Progenitor cell of endocrine pancreas (in vitro differentiated cells): ENCODE measurements around the gene URB1. TPM values are rescaled to one million over a fixed set of nuclear protein-coding genes. Genes with fewer than 3 reads are reported as not detected.

Source experiments
- DNase-seq: peaks from one replicate; pipeline ENCODE4 v3.0.0; 2021; ENCODE audit warnings: low spot score; ENCODE audit not compliant: unreplicated experiment
- H3K27ac Mint-ChIP-seq: 2 replicates; pipeline ENCODE4 v1.8.0; 2021; ENCODE audit warnings: mild to moderate bottlenecking, moderate library complexity, mixed read lengths
- H3K27me3 Mint-ChIP-seq: 2 replicates; pipeline ENCODE4 v1.8.0; 2021; ENCODE audit warnings: mixed read lengths
- H3K36me3 Mint-ChIP-seq: 2 replicates; pipeline ENCODE4 v1.8.0; 2022; ENCODE audit warnings: mixed read lengths; ENCODE audit not compliant: insufficient read depth
- H3K4me1 Mint-ChIP-seq: 2 replicates; pipeline ENCODE4 v1.8.0; 2021; ENCODE audit warnings: low read depth, mixed read lengths
- H3K4me3 Mint-ChIP-seq: 2 replicates; pipeline ENCODE4 v1.8.0; 2021; ENCODE audit warnings: low read depth, mild to moderate bottlenecking, moderate library complexity, mixed read lengths
- H3K9me3 Mint-ChIP-seq: 2 replicates; pipeline ENCODE4 v1.8.0; 2021; ENCODE audit warnings: low read depth, mixed read lengths
- total RNA-seq: library from RNA; stranded (reverse); gene quantifications from 2 replicates; pipeline ENCODE4 v1.2.1, GENCODE V29; 2021
- TF ChIP-seq, protein P1 (sequence below): fragments of 200-600 bp; sonication (generic); IDR thresholded peaks from one replicate; pipeline ENCODE4 v1.5.0; 2021; ENCODE audit warnings: antibody characterized with exemption, mild to moderate bottlenecking; ENCODE audit not compliant: unreplicated experiment

URB1 gene
- total RNA-seq, 1 donor from 2014 or later: 17.1 TPM

DNA sequence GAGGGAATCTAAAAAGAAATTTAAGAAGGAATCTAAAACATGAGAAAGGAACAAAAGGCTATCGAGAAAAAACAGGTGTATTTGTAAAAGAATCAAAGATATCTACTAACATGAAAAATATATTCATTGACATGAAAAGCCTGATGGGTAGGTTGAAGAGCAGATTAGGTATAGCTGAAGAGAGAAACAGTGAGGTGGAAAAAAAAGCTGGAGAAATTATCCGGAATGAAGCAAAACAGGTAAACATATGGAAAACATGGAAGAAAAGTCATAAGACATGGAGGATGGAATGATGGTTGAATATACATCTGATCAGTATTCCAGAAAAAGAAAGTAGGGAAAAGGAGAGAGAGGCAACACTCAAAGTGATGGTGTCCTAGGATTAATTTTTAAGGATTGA is 29.3 kb upstream of the URB1 start:
- peaks cover 8% of the 10 kb centered on the region for H3K9me3 Mint-ChIP-seq
- peaks cover 7% of the 10 kb centered on the region for H3K27me3 Mint-ChIP-seq
- peaks cover 3% of the 10 kb centered on the region for H3K36me3 Mint-ChIP-seq
- H3K27ac Mint-ChIP-seq: no peak overlapping the region
- H3K4me3 Mint-ChIP-seq: no peak overlapping the region
- TF ChIP-seq, protein P1, sequence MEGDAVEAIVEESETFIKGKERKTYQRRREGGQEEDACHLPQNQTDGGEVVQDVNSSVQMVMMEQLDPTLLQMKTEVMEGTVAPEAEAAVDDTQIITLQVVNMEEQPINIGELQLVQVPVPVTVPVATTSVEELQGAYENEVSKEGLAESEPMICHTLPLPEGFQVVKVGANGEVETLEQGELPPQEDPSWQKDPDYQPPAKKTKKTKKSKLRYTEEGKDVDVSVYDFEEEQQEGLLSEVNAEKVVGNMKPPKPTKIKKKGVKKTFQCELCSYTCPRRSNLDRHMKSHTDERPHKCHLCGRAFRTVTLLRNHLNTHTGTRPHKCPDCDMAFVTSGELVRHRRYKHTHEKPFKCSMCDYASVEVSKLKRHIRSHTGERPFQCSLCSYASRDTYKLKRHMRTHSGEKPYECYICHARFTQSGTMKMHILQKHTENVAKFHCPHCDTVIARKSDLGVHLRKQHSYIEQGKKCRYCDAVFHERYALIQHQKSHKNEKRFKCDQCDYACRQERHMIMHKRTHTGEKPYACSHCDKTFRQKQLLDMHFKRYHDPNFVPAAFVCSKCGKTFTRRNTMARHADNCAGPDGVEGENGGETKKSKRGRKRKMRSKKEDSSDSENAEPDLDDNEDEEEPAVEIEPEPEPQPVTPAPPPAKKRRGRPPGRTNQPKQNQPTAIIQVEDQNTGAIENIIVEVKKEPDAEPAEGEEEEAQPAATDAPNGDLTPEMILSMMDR: no peak
- peaks cover 6% of the 10 kb centered on the region for H3K4me1 Mint-ChIP-seq
- DNase-seq: no peak

DNA sequence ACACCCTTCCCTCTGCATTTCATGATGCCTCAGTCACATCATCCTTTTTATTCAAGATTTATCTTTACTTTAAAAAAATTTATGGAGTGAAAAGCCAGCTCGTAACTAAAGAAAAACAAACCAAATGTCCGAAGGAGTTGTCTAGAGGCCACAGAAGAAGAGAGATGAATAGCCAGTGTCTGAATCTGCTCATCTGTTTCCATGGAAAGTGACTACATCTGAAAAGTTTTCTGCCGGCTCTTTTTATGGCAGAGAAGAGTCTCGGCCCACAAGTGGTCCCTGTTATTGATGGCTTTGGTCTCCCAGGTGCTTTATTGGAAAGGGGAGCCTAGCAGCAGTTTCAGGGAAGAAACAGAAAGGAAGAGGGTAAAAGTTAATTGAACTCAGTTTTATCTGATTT is 25.3 kb upstream of the URB1 start:
- no peak for DNase-seq
- no peak overlapping the region for H3K27ac Mint-ChIP-seq
- H3K4me1 Mint-ChIP-seq: peaks cover 22% of the 10 kb centered on the region
- H3K4me3 Mint-ChIP-seq: no peak overlapping the region
- TF ChIP-seq, protein P1: no peak
- peaks cover 7% of the 10 kb centered on the region for H3K9me3 Mint-ChIP-seq
- H3K27me3 Mint-ChIP-seq: peaks cover 24% of the 10 kb centered on the region
- H3K36me3 Mint-ChIP-seq: peaks cover 3% of the 10 kb centered on the region

DNA sequence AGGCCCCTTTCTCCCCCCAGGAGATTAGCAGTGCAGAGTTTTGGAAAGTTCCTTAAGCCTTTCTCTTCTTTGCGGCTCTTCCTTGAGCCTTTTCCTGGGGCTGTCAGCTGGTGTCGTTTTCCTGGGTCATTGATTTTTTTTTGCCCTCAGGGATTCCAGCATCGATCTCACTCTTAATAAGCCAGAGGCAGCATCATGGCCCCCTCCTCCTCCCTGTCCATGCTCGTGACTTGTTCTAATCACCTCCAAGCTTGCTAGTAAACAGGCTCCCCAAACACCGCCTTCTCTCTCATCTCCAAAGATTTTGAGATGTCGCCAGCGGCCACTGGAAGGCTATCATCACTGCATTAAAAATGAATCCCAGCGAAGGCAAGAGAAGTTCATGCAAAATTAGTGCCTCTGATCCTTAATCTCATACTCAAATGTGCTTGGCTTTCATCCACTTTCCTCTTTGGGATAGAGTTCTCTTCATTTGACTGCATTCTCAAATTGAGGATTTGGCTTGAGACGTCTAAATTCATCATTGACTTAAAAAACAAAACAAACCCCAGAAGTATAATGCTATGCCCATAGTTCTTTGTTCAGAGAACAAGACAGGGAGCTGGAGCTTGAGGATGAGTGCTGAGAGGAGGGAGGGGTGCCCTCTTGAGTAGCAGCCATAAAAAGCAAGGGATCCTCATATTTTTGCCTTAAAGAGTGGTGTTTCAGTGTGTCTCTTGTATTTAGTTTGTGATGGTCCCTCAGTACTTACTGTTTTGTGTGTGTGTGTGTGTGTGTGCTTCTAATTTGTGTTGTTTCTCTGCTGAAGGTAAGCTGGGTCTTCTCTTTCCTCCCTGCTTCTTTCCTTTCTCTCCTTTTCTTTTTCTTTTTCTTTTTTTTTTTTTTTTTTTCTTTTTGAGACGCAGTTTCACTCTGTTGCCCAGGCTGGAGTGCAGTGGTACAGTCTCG is 22.9 kb upstream of the URB1 start:
- no peaks in the 10 kb centered on the region for H3K9me3 Mint-ChIP-seq
- no peak overlapping the region for H3K27ac Mint-ChIP-seq
- no peak overlapping the region for H3K4me3 Mint-ChIP-seq
- TF ChIP-seq, protein P1: no peak
- peaks cover 28% of the 10 kb centered on the region for H3K4me1 Mint-ChIP-seq
- peaks cover 41% of the 10 kb centered on the region for H3K27me3 Mint-ChIP-seq
- H3K36me3 Mint-ChIP-seq: no peaks in the 10 kb centered on the region
- DNase-seq: no peak

DNA sequence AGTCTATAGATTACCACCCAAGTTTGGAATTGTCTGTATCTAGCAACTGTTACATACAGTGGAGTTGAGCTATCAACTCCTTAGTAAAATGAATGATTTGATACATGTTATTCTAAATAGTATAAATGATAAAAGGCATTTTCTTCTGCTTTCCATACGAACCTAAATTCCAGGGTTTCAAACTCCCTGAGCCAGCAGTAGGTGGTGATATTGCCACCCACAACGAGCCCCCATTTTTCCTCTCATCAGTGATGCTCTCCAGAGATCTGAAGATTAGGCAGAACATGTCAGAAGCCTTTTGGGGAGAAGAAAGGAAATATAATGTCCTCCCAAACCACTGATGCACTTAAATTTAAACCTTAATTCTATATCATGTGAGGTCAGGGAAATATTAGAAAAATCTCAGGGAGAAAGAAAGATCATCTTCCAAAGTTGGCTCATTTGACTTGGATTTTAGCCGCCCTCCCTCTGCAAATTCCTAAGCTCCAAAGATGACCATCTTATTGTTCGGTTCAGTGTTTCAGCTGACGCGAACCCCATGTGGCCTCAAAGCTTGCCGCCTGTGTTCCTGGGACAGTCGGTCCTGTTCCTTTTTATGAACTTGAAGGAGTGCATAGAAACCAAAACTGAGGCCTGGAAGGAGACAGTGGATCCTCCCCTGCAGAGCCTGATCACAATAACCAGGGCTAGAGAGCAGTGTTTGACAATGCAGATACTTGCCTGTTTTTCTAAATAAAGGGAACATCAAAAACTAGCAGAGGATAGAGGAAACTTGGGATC is 22.0 kb upstream of the URB1 start:
- Mint-ChIP-seq H3K27me3 (peaks cover 50% of the 10 kb centered on the region), H3K9me3 (no peaks in the 10 kb centered on the region), H3K36me3 (no peaks in the 10 kb centered on the region)

More for the DNA sequence above, 22.0 kb upstream of the URB1 start:
- Mint-ChIP-seq H3K4me1 (peaks cover 28% of the 10 kb centered on the region), H3K27ac (no peak overlapping the region), H3K4me3 (no peak overlapping the region)
- TF ChIP-seq, protein P1: peak; percentile 17
- no peak for DNase-seq
